Loucy (cell line): Measurements from ENCODE around the gene GPR78.

Experiments used
- CTCF ChIP-seq: fragments of 200-600 bp; sonication (generic); conservative IDR thresholded peaks from 2 replicates; pipeline ENCODE4 v1.5.1; 2014; ENCODE audit warnings: mild to moderate bottlenecking, antibody characterized with exemption, low read length
- EZH2phosphoT487 ChIP-seq: fragments of 200-600 bp; IDR thresholded peaks from 2 replicates; pipeline ENCODE4 v1.6.1; 2018; ENCODE audit warnings: antibody characterized with exemption, mild to moderate bottlenecking, moderate library complexity, borderline replicate concordance

GRCh38 chr4:8585721-8586212, 5.6 kb downstream of the GPR78 start:
- TF ChIP-seq CTCF (no peak), EZH2phosphoT487 (no peak)
